GM23338 (cell line): ENCODE data around the gene CFAP299. TPM values are rescaled to one million over a fixed set of nuclear protein-coding genes. Genes with fewer than 3 reads are reported as not detected.

Source experiments
- ATAC-seq: fragments of 200-7000 bp; cut with Tn5 transposase; 3 replicates; pipeline ENCODE4 v1.9.1; 2020
- DNase-seq: peaks from one replicate; pipeline ENCODE4 v3.0.0-alpha.2; 2015; ENCODE audit warnings: low spot score
- H2AFZ ChIP-seq: fragments of 200-600 bp; sonication (generic); 2 replicates; pipeline ENCODE4 v1.8.0; 2016; ENCODE audit warnings: antibody characterized with exemption, mild to moderate bottlenecking, moderate library complexity
- H3F3A ChIP-seq: fragments of 200-600 bp; sonication (generic); replicated peaks from 2 replicates; pipeline ENCODE4 v1.8.0; 2017; ENCODE audit warnings: antibody characterized with exemption, mixed run types, low read depth
- H3K27ac ChIP-seq: fragments of 200-600 bp; sonication (generic); 2 replicates; pipeline ENCODE4 v1.6.1; 2016; ENCODE audit warnings: low read depth
- H3K27me3 ChIP-seq: fragments of 200-600 bp; sonication (generic); 2 replicates; pipeline ENCODE4 v1.8.0; 2016; ENCODE audit warnings: mild to moderate bottlenecking, mixed run types, moderate library complexity; ENCODE audit not compliant: insufficient read depth
- H3K36me3 ChIP-seq: fragments of 200-600 bp; sonication (generic); 2 replicates; pipeline ENCODE4 v1.8.0; 2016; ENCODE audit warnings: mild to moderate bottlenecking; ENCODE audit not compliant: insufficient read depth
- H3K4me1 ChIP-seq: fragments of 200-600 bp; sonication (generic); 2 replicates; pipeline ENCODE4 v1.8.0; 2016; ENCODE audit warnings: mild to moderate bottlenecking, moderate library complexity; ENCODE audit not compliant: insufficient read depth
- H3K4me2 ChIP-seq: fragments of 200-600 bp; sonication (generic); 2 replicates; pipeline ENCODE4 v1.7.1; 2017; ENCODE audit warnings: mixed run types
- H3K4me3 ChIP-seq: fragments of 200-600 bp; sonication (generic); 2 replicates; pipeline ENCODE4 v1.6.1; 2016; ENCODE audit warnings: mixed run types
- H3K79me2 ChIP-seq: fragments of 200-600 bp; sonication (generic); replicated peaks from 2 replicates; pipeline ENCODE4 v1.8.0; 2017; ENCODE audit warnings: mild to moderate bottlenecking; ENCODE audit not compliant: insufficient read depth
- H3K9me2 ChIP-seq: fragments of 200-600 bp; sonication (generic); 2 replicates; pipeline ENCODE4 v1.8.0; 2017; ENCODE audit not compliant: insufficient read depth
- H4K20me1 ChIP-seq: fragments of 200-600 bp; sonication (generic); replicated peaks from 2 replicates; pipeline ENCODE4 v1.8.0; 2017; ENCODE audit warnings: mild to moderate bottlenecking; ENCODE audit not compliant: insufficient read depth
- H3K27ac Mint-ChIP-seq: 2 replicates; pipeline ENCODE4 v1.8.0; 2020; ENCODE audit warnings: inconsistent platforms, mild to moderate bottlenecking, moderate library complexity, mixed read lengths
- H3K27me3 Mint-ChIP-seq: 3 replicates; pipeline ENCODE4 v1.8.0; 2022; ENCODE audit warnings: low read depth, mild to moderate bottlenecking, moderate library complexity, mixed read lengths, inconsistent platforms; ENCODE audit not compliant: insufficient read depth, poor library complexity
- H3K36me3 Mint-ChIP-seq: 3 replicates; pipeline ENCODE4 v1.8.0; 2021; ENCODE audit warnings: low read depth, mild to moderate bottlenecking, inconsistent platforms, moderate library complexity, mixed read lengths
- H3K4me1 Mint-ChIP-seq: 3 replicates; pipeline ENCODE4 v1.8.0; 2020; ENCODE audit warnings: mild to moderate bottlenecking, inconsistent platforms, mixed read lengths
- H3K4me3 Mint-ChIP-seq: 3 replicates; pipeline ENCODE4 v1.8.0; 2021; ENCODE audit warnings: moderate library complexity, mild to moderate bottlenecking, inconsistent platforms, mixed read lengths
- H3K9me3 Mint-ChIP-seq: 3 replicates; pipeline ENCODE4 v1.8.0; 2020; ENCODE audit warnings: moderate library complexity, mild to moderate bottlenecking, inconsistent platforms, mixed read lengths
- CREB1 ChIP-seq: fragments of 250-450 bp; sonication (Bioruptor Pico); IDR thresholded peaks from 2 replicates; pipeline ENCODE4 v1.5.0; 2020; ENCODE audit warnings: low read depth, mild to moderate bottlenecking, moderate library complexity
- CTCF ChIP-seq, 2 experiments: fragments of 200-600 bp in 1 of 2; sonication (generic) in 1 of 2; conservative IDR thresholded peaks; 2 replicates each; pipeline versions ENCODE4 v1.5.1 to v1.6.1; 2016 to 2017; ENCODE audit warnings: antibody characterized with exemption in 2 of 2, low read depth in 2 of 2, mild to moderate bottlenecking in 2 of 2, moderate library complexity in 1 of 2
- ETS1 ChIP-seq: IDR thresholded peaks from 2 replicates; pipeline ENCODE4 v1.6.1; 2016; ENCODE audit warnings: antibody characterized with exemption
- EZH2 ChIP-seq: fragments of 200-600 bp; sonication (generic); IDR thresholded peaks from one replicate; pipeline ENCODE4 v1.8.0; 2017; ENCODE audit warnings: antibody characterized with exemption, mild to moderate bottlenecking, low read depth; ENCODE audit not compliant: unreplicated experiment
- EZH2phosphoT487 ChIP-seq: fragments of 200-600 bp; sonication (generic); IDR thresholded peaks from one replicate; pipeline ENCODE4 v1.8.1; 2018; ENCODE audit warnings: antibody characterized with exemption; ENCODE audit not compliant: unreplicated experiment
- JUNB ChIP-seq: IDR thresholded peaks from one replicate; pipeline ENCODE4 v1.6.1; 2016; ENCODE audit warnings: antibody characterized with exemption; ENCODE audit not compliant: unreplicated experiment
- NANOG ChIP-seq: IDR thresholded peaks from 2 replicates; pipeline ENCODE4 v1.6.1; 2016; ENCODE audit warnings: antibody characterized with exemption, borderline replicate concordance
- POLR2AphosphoS5 ChIP-seq: IDR thresholded peaks from 2 replicates; pipeline ENCODE4 v1.6.1; 2016; ENCODE audit warnings: antibody characterized with exemption, low read depth
- REST ChIP-seq: IDR thresholded peaks from one replicate; pipeline ENCODE4 v1.6.1; 2018; ENCODE audit warnings: antibody characterized with exemption; ENCODE audit not compliant: unreplicated experiment
- STAT1 ChIP-seq: IDR thresholded peaks from one replicate; pipeline ENCODE4 v1.6.1; 2016; ENCODE audit warnings: antibody characterized with exemption; ENCODE audit not compliant: unreplicated experiment
- ZNF114 ChIP-seq: fragments of 250-450 bp; sonication (Bioruptor Pico); IDR thresholded peaks from 2 replicates; pipeline ENCODE4 v1.5.0; 2020; ENCODE audit warnings: mild to moderate bottlenecking, moderate library complexity
- ZNF331 ChIP-seq: fragments of 250-450 bp; sonication (Bioruptor Pico); IDR thresholded peaks from 2 replicates; pipeline ENCODE4 v1.5.0; 2020; ENCODE audit warnings: low read depth, mild to moderate bottlenecking, moderate library complexity
- ZNF462 ChIP-seq: fragments of 250-450 bp; sonication (Bioruptor Pico); IDR thresholded peaks from 2 replicates; pipeline ENCODE4 v1.5.0; 2020; ENCODE audit warnings: mild to moderate bottlenecking, moderate library complexity
- polyA plus RNA-seq: library from polyadenylated mRNA; unstranded; fragments of >200 nt; fragmentation: Nextera tagmentation; extraction: Ambion mirVana; gene quantifications from 2 replicates; pipeline ENCODE4 v1.2.1, GENCODE V29; 2016
- total RNA-seq: library from RNA; depleted of rRNA; stranded (reverse); fragments of >200 nt; shearing (Covaris generic); gene quantifications from 2 replicates; pipeline ENCODE4 v1.2.3, GENCODE V29; 2014

CFAP299 gene
- total and polyA plus RNA-seq, 2 experiments from 2014 or later = not detected

GRCh38 chr4:80393970-80394250, 58.4 kb downstream of the CFAP299 start:
- H3F3A ChIP-seq = no peaks in the 10 kb centered on the region
- no peak for ATAC-seq
- H3K36me3 ChIP-seq = no peaks in the 10 kb centered on the region
- no peak overlapping the region for H3K4me3 ChIP-seq
- H3K9me2 ChIP-seq = peaks cover 15% of the 10 kb centered on the region
- H3K4me2 ChIP-seq = no peak overlapping the region
- no peak for DNase-seq
- TF ChIP-seq ZNF114 (CRISPR knock-in tag) (no peak), ZNF462 (no peak), EZH2phosphoT487 (no peak), EZH2 (no peak), NANOG (no peak), ETS1 (no peak), CTCF (conservative IDR thresholded peaks at IDR 0.05; ENCODE audit: low read depth in 2 of 2) (no peak), ZNF331 (CRISPR knock-in tag) (no peak), JUNB (no peak), STAT1 (no peak), REST (no peak), CREB1 (CRISPR knock-in tag) (no peak), POLR2AphosphoS5 (no peak)
- no peaks in the 10 kb centered on the region for H3K4me1 ChIP-seq
- no peaks in the 10 kb centered on the region for H3K79me2 ChIP-seq
- Mint-ChIP-seq H3K4me1 (no peaks in the 10 kb centered on the region), H3K27me3 (no peaks in the 10 kb centered on the region), H3K36me3 (no peaks in the 10 kb centered on the region), H3K9me3 (peaks cover 4% of the 10 kb centered on the region; the same call in 1 of the 3 replicates), H3K4me3 (no peak overlapping the region), H3K27ac (no peak overlapping the region)
- no peak overlapping the region for H3K27ac ChIP-seq
- H4K20me1 ChIP-seq = no peaks in the 10 kb centered on the region
- no peaks in the 10 kb centered on the region for H3K27me3 ChIP-seq
- no peak overlapping the region for H2AFZ ChIP-seq
